Endothelial cell of umbilical vein (primary cell): ENCODE results near the gene TSHZ1. TPM values are rescaled to one million over a fixed set of nuclear protein-coding genes. Genes with fewer than 3 reads are reported as not detected.

ENCODE experiments used
- BruUV-seq: library from RNA; stranded (reverse); fragments of 400-500 nt; replicated peaks from 2 replicates; lab custom pipeline; 2021; lab: Mats Ljungman, UMichigan
- CTCF ChIA-PET: fragments of 300-600, 350-600 bp; sonication (Branson Sonifier 250); formaldehyde crosslinking; loops from one replicate; lab custom pipeline; 2021; ENCODE audit warnings: antibody characterized with exemption, inconsistent platforms; lab: Charles Lee
- POLR2A ChIA-PET: fragments of 300-600, 350-600 bp; sonication (Branson Sonifier 250); formaldehyde crosslinking; loops from one replicate; lab custom pipeline; 2021; ENCODE audit warnings: antibody characterized with exemption, inconsistent platforms; lab: Charles Lee
- DNase-seq: peaks from one replicate; pipeline ENCODE4 v3.0.0-alpha.2; 2011; ENCODE audit warnings: low read depth, low spot score
- FAIRE-seq: peaks from 2 replicates; lab custom pipeline; 2011; peaks lifted over from hg19 to GRCh38; lab: Jason Lieb, UNC
- H2AFZ ChIP-seq: 2 replicates; pipeline ENCODE4 v1.6.0; 2012; ENCODE audit warnings: low read depth, low read length, control low read depth, inconsistent platforms
- H3K27ac ChIP-seq: 2 replicates; pipeline ENCODE4 v1.5.1; 2011; ENCODE audit warnings: low read depth, mild to moderate bottlenecking, control low read depth, low read length, moderate library complexity; ENCODE audit not compliant: insufficient read depth
- H3K27me3 ChIP-seq, 2 experiments: 2 replicates each; pipeline versions ENCODE4 v1.6.0 to v1.6.1; 2011; ENCODE audit warnings: low read length in 2 of 2, mixed read lengths in 1 of 2; ENCODE audit not compliant: control insufficient read depth in 2 of 2, insufficient read depth in 2 of 2
- H3K36me3 ChIP-seq, 2 experiments: 2 replicates in 1 of 2; 3 replicates in 1 of 2; pipeline ENCODE4 v1.5.1; 2011; ENCODE audit warnings: low read length in 2 of 2, mild to moderate bottlenecking in 1 of 2, moderate library complexity in 1 of 2; ENCODE audit not compliant: control insufficient read depth in 2 of 2, insufficient read depth in 2 of 2; ENCODE audit errors: extremely low read depth in 1 of 2
- H3K4me1 ChIP-seq: 3 replicates; pipeline ENCODE4 v1.5.1; 2011; ENCODE audit warnings: mild to moderate bottlenecking, low read length; ENCODE audit not compliant: control insufficient read depth, insufficient read depth; ENCODE audit errors: extremely low read depth
- H3K4me2 ChIP-seq: 2 replicates; pipeline ENCODE4 v1.6.1; 2011; ENCODE audit warnings: low read length, control low read depth, mixed read lengths; ENCODE audit not compliant: insufficient read depth
- H3K4me3 ChIP-seq, 3 experiments: fragments of 200-600 bp in 1 of 3; sonication (generic), shearing (Covaris generic) in 1 of 3; replicated peaks in 1 of 3; 2 replicates each; pipeline ENCODE4 v1.5.1; 2011 to 2016; ENCODE audit warnings: control low read depth in 3 of 3, low read length in 3 of 3, mild to moderate bottlenecking in 2 of 3, inconsistent platforms in 1 of 3, low read depth in 1 of 3, moderate library complexity in 1 of 3; ENCODE audit not compliant: insufficient read depth in 1 of 3
- H3K79me2 ChIP-seq: 2 replicates; pipeline ENCODE4 v1.6.0; 2012; ENCODE audit warnings: low read length, inconsistent platforms; ENCODE audit not compliant: control insufficient read depth, insufficient read depth
- H3K9ac ChIP-seq: replicated peaks from 2 replicates; pipeline ENCODE3; 2011; ENCODE audit warnings: low read length, control low read depth; ENCODE audit not compliant: insufficient read depth; ENCODE audit errors: extremely low read depth
- H3K9me1 ChIP-seq: replicated peaks from 3 replicates; pipeline ENCODE4 v1.6.0; 2011; ENCODE audit warnings: mild to moderate bottlenecking, low read length; ENCODE audit not compliant: control insufficient read depth, insufficient read depth; ENCODE audit errors: extremely low read depth
- H3K9me3 ChIP-seq: replicated peaks from 2 replicates; pipeline ENCODE4 v1.5.1; 2012; ENCODE audit warnings: low read length, inconsistent platforms; ENCODE audit not compliant: control insufficient read depth, insufficient read depth
- H4K20me1 ChIP-seq: replicated peaks from 2 replicates; pipeline ENCODE3; 2011; ENCODE audit warnings: mild to moderate bottlenecking, low read length; ENCODE audit not compliant: control insufficient read depth, insufficient read depth; ENCODE audit errors: extremely low read depth
- EZH2 ChIP-seq: IDR thresholded peaks from 2 replicates; pipeline ENCODE4 v1.6.1; 2012; ENCODE audit warnings: borderline replicate concordance, low read depth, mild to moderate bottlenecking, moderate library complexity, low read length, inconsistent platforms; ENCODE audit not compliant: severe bottlenecking
- FOS ChIP-seq: IDR thresholded peaks from 2 replicates; pipeline ENCODE4 v1.6.1; 2011; ENCODE audit warnings: mild to moderate bottlenecking, low read length, moderate library complexity, borderline replicate concordance; ENCODE audit not compliant: insufficient read depth
- GATA2 ChIP-seq: IDR thresholded peaks from 2 replicates; pipeline ENCODE4 v1.7.0; 2011; ENCODE audit warnings: low read depth, mild to moderate bottlenecking, moderate library complexity, mixed read lengths, low read length; ENCODE audit not compliant: insufficient read length, insufficient read depth
- JUN ChIP-seq: IDR thresholded peaks from 2 replicates; pipeline ENCODE4 v1.6.1; 2011; ENCODE audit warnings: borderline replicate concordance, low read depth; ENCODE audit not compliant: insufficient read length, insufficient read depth
- MYC ChIP-seq: IDR thresholded peaks from one replicate; pipeline ENCODE4 v1.6.1; 2011; ENCODE audit warnings: mild to moderate bottlenecking, low read depth, low read length
- POLR2A ChIP-seq: IDR thresholded peaks from 2 replicates; pipeline ENCODE4 v1.6.1; 2012; ENCODE audit warnings: low read depth, mild to moderate bottlenecking, control low read depth, low read length
- POLR2AphosphoS5 ChIP-seq: IDR thresholded peaks from 2 replicates; pipeline ENCODE4 v1.6.1; 2012; ENCODE audit warnings: low read depth, mild to moderate bottlenecking, control low read depth, low read length, moderate library complexity; ENCODE audit not compliant: insufficient read depth
- dilution Hi-C: fragments of 300-500 bp; cut with MboI; formaldehyde crosslinking; loops from one replicate; pipeline ENCODE4 v1.15.0; 2019; ENCODE audit warnings: low sequenced_read_pairs; ENCODE audit not compliant: extremely low pct_ligation_motif_present
- intact Hi-C: fragments of 100-400 bp; cut with micrococcal nuclease; formaldehyde crosslinking; loops from one replicate; pipeline ENCODE4 v1.10.0; 2022
- polyA plus RNA-seq, 4 experiments: library from polyadenylated mRNA; depleted of rRNA in 3 of 4; stranded (reverse) in 3 of 4; unstranded in 1 of 4; fragments of >200 nt; gene quantifications; 2 replicates each; pipeline versions ENCODE4 v1.2.1 to v1.2.3, GENCODE V29; 2011 to 2012; ENCODE audit warnings: missing spikeins in 1 of 4
- total RNA-seq: library from RNA; stranded (reverse); gene quantifications from 2 replicates; pipeline ENCODE4 v1.2.3, GENCODE V29; 2021
- TF ChIP-seq, protein P1 (sequence below): IDR thresholded peaks from 2 replicates; pipeline ENCODE4 v1.6.1; 2011; ENCODE audit not compliant: insufficient read depth, insufficient read length

Gene TSHZ1
- total and polyA plus RNA-seq, 2 donors (not counting 3 experiments of a cell fraction or from before 2014, with no cell fraction given): 4.2 to 10.2 TPM

DNA sequence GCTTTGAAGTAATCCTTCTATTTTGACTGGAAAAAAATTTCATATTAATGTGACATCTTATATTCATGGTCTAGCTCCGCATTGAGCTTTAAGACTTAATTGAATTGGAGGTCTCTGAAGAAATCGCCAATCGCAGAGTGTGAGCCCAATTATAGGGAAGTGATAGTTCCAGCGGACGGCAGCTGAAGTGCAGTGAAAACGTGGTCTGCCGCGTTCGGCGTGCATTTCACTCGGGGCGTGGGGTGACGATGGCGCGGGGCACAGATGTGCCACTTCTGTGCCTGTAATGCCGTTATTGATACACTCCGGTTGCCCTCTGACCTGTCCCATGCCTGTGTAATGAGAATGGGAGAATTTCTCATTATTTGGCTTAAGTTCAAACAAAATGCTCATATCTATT, 106.7 kb downstream of the TSHZ1 start:
- intact Hi-C loops: no loop called here

DNA sequence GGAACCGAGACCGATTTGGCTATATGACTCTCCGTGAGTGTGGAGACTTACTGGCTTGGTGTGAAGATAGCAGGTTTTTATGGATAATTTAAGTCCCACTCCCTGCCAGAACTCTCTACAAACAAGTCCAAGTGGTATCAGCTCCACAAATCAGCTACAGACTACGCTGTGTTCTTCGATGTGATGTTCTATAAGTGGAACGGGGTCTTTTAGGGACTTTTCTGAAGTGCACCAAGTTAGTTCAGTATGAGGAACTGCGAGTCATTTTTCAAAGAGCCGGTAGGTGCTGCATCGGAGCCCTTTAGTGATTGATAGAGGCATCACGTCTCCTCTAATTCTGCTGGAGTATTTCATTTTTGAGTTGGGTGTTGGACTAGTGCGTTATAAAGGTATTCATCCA, 107.1 kb downstream of the TSHZ1 start:
- dilution Hi-C loops: no loop called here
- Histone ChIP-seq H3K4me1 (no peaks in the 10 kb centered on the region), H3K4me2 (no peak overlapping the region), H3K27ac (no peak overlapping the region), H2AFZ (no peak overlapping the region), H3K4me3 (no peak overlapping the region), H3K9ac (no peak overlapping the region), H3K9me1 (no peaks in the 10 kb centered on the region), H3K9me3 (no peaks in the 10 kb centered on the region), H4K20me1 (no peaks in the 10 kb centered on the region), H3K27me3 (no peaks in the 10 kb centered on the region), H3K79me2 (no peaks in the 10 kb centered on the region), H3K36me3 (no peaks in the 10 kb centered on the region)
- no peak for FAIRE-seq
- ChIA-PET CTCF (no interaction called here), POLR2A (no interaction called here)
- no TSS peak for BruUV-seq
- TF ChIP-seq GATA2 (no peak), POLR2AphosphoS5 (no peak), EZH2 (no peak)
- no peak for DNase-seq
- intact Hi-C loops: no loop called here

More for the DNA sequence above, 106.7 kb downstream of the TSHZ1 start:
- H3K9ac ChIP-seq: no peak overlapping the region
- dilution Hi-C loops: no loop called here
- H3K27ac ChIP-seq: no peak overlapping the region
- ChIA-PET POLR2A (no interaction called here), CTCF (no interaction called here)
- DNase-seq: no peak
- FAIRE-seq: no peak
- H3K4me2 ChIP-seq: no peak overlapping the region
- H4K20me1 ChIP-seq: no peaks in the 10 kb centered on the region
- no peaks in the 10 kb centered on the region for H3K27me3 ChIP-seq
- H3K4me3 ChIP-seq: no peak overlapping the region
- H3K4me1 ChIP-seq: no peaks in the 10 kb centered on the region
- no peaks in the 10 kb centered on the region for H3K79me2 ChIP-seq
- no peaks in the 10 kb centered on the region for H3K36me3 ChIP-seq
- H3K9me3 ChIP-seq: no peaks in the 10 kb centered on the region
- H3K9me1 ChIP-seq: no peaks in the 10 kb centered on the region
- H2AFZ ChIP-seq: no peak overlapping the region
- no TSS peak for BruUV-seq
- TF ChIP-seq POLR2AphosphoS5 (no peak), JUN (no peak), FOS (no peak), EZH2 (no peak), MYC (no peak), POLR2A (no peak)
- TF ChIP-seq, protein P1, sequence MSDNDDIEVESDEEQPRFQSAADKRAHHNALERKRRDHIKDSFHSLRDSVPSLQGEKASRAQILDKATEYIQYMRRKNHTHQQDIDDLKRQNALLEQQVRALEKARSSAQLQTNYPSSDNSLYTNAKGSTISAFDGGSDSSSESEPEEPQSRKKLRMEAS: no peak
